Tracheal epithelial cell (primary cell): ENCODE data around the gene IRX5. TPM values are rescaled to one million over a fixed set of nuclear protein-coding genes. Genes with fewer than 3 reads are reported as not detected.

Experiments used
- total RNA-seq: library from RNA; depleted of rRNA; stranded (reverse); fragments of >200 nt; gene quantifications from 2 replicates; pipeline ENCODE4 v1.2.1, GENCODE V29; 2014

IRX5 gene
- total RNA-seq, result 2.7 and 10.4 TPM in 2 replicates

GRCh38 chr16:54930005-54930868, at the start of gene IRX5:
IRX5 (plus strand) TSS chr16:54930865; CDS start chr16:54931199, 334 bp downstream.

